ENCODE measurements around the gene RALB.

DNA sequence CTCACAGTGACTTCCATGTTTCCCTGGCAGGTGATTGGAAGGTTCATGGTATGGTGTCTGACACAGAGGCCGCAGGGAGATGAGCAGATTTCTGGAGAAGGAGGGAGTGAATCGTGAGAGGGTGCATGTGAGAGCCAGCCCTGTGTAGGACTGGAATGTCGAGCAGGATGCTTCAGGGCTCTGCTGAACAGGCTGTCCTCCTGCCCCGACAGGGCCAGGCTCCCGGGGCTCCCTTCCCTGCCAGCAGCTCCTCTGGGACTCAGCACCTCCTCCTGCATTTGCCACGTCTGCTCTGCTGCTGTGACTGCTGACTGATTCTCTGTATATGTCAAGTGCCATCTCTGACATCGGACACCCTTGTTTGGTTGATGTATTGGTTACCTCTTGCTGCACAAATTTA is 54.8 kb downstream of the RALB start:
- TF ChIP-seq, protein P1, sequence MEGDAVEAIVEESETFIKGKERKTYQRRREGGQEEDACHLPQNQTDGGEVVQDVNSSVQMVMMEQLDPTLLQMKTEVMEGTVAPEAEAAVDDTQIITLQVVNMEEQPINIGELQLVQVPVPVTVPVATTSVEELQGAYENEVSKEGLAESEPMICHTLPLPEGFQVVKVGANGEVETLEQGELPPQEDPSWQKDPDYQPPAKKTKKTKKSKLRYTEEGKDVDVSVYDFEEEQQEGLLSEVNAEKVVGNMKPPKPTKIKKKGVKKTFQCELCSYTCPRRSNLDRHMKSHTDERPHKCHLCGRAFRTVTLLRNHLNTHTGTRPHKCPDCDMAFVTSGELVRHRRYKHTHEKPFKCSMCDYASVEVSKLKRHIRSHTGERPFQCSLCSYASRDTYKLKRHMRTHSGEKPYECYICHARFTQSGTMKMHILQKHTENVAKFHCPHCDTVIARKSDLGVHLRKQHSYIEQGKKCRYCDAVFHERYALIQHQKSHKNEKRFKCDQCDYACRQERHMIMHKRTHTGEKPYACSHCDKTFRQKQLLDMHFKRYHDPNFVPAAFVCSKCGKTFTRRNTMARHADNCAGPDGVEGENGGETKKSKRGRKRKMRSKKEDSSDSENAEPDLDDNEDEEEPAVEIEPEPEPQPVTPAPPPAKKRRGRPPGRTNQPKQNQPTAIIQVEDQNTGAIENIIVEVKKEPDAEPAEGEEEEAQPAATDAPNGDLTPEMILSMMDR (IDR thresholded peaks at IDR 0.05; ENCODE audit: low read depth, low read length), result no peak
- TF ChIP-seq EZH2phosphoT487 (IDR thresholded peaks at IDR 0.05; ENCODE audit: low read depth), result no peak
